DOHH2 (cell line): Measurements from ENCODE around the gene CREBRF.

ENCODE experiments used
- EZH2phosphoT487 ChIP-seq: fragments of 200-600 bp; sonication (generic); IDR thresholded peaks from 2 replicates; pipeline ENCODE4 v1.6.1; 2017; ENCODE audit warnings: borderline replicate concordance, mild to moderate bottlenecking, antibody characterized with exemption, low read length, moderate library complexity, mixed read lengths
- TF ChIP-seq, protein P1 (sequence below): fragments of 200-600 bp; sonication (generic); IDR thresholded peaks from one replicate; pipeline ENCODE4 v1.5.1; 2014; ENCODE audit warnings: antibody characterized with exemption, mild to moderate bottlenecking, low read depth, low read length; ENCODE audit not compliant: poor library complexity, severe bottlenecking

DNA sequence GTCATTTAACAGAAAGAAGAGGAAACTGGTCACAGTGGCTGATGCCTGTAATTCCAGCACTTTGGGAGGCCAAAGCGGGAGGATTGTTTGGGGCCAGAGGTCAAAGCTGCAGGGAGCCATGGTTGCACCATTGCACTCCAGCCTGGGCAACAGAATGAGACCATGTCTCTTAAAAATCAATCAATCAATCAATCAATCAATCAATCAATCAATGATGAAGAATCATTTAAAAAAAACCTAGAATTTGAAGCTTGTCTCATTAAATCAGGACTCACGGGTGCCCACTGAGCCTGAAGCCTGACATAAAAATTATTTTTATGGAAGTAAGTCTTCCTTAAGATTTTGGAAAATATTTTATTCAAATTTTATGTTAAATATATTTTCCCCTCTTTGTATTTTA is 132.1 kb downstream of the CREBRF start:
- TF ChIP-seq, protein P1, sequence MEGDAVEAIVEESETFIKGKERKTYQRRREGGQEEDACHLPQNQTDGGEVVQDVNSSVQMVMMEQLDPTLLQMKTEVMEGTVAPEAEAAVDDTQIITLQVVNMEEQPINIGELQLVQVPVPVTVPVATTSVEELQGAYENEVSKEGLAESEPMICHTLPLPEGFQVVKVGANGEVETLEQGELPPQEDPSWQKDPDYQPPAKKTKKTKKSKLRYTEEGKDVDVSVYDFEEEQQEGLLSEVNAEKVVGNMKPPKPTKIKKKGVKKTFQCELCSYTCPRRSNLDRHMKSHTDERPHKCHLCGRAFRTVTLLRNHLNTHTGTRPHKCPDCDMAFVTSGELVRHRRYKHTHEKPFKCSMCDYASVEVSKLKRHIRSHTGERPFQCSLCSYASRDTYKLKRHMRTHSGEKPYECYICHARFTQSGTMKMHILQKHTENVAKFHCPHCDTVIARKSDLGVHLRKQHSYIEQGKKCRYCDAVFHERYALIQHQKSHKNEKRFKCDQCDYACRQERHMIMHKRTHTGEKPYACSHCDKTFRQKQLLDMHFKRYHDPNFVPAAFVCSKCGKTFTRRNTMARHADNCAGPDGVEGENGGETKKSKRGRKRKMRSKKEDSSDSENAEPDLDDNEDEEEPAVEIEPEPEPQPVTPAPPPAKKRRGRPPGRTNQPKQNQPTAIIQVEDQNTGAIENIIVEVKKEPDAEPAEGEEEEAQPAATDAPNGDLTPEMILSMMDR, result no peak
- TF ChIP-seq EZH2phosphoT487, result no peak
